Stimulated activated naive B cell treated with anti-CD40 and anti-IgM and Interleukin-4, amounts not matched to agents 10 μg/mL and 1 μg/mL and 100 μg/mL, for 72 hours (primary cell): Measurements from ENCODE around the gene ZFAND2A.
"Not testable (repeated sequence)": the region's sequence is repeated elsewhere in the genome, so short reads cannot be mapped to it uniquely, and the experiment has no call there.

Source experiments
- ATAC-seq, 2 donors: fragments of 150-1000 bp; cut with Tn5 transposase; replicated peaks; 2 replicates each; pipeline ENCODE4 v1.10.0; 2021; ENCODE audit warnings: moderate library complexity in 1 of 2
- DNase-seq: peaks from one replicate; pipeline ENCODE4 v3.0.0; 2021
- H3K27ac Mint-ChIP-seq: one replicate; pipeline ENCODE4 v1.8.0; 2022; ENCODE audit warnings: mild to moderate bottlenecking, mixed read lengths
- H3K27me3 Mint-ChIP-seq, 2 donors: one replicate each; pipeline ENCODE4 v1.8.0; 2022; ENCODE audit warnings: mixed read lengths in 2 of 2
- H3K36me3 Mint-ChIP-seq, 2 donors: one replicate each; pipeline ENCODE4 v1.8.0; 2022; ENCODE audit warnings: mixed read lengths in 2 of 2, mild to moderate bottlenecking in 1 of 2
- H3K4me1 Mint-ChIP-seq, 2 donors: one replicate each; pipeline ENCODE4 v1.8.0; 2022; ENCODE audit warnings: mixed read lengths in 2 of 2, mild to moderate bottlenecking in 1 of 2
- H3K4me3 Mint-ChIP-seq, 2 donors: one replicate each; pipeline ENCODE4 v1.8.0; 2022; ENCODE audit warnings: mild to moderate bottlenecking in 2 of 2, mixed read lengths in 2 of 2, moderate library complexity in 1 of 2
- H3K9me3 Mint-ChIP-seq, 2 donors: one replicate each; pipeline ENCODE4 v1.8.0; 2022; ENCODE audit warnings: mixed read lengths in 2 of 2, mild to moderate bottlenecking in 1 of 2

Gene ZFAND2A

GRCh38 chr7:1169409-1170368 lies 9.7 kb upstream of the ZFAND2A start:
- peak overlapping the region; percentile 92 for H3K27ac Mint-ChIP-seq

GRCh38 chr7:1168422-1168821 lies 8.4 kb upstream of the ZFAND2A start:
- no peak for ATAC-seq
- H3K9me3 Mint-ChIP-seq: peaks cover 0 to 4% of the 10 kb centered on the region in 2 donors

More at GRCh38 chr7:1169409-1170368, 9.7 kb upstream of the ZFAND2A start:
- no peaks in the 10 kb centered on the region for H3K27me3 Mint-ChIP-seq
- peaks cover 6 to 10% of the 10 kb centered on the region in 2 donors for H3K36me3 Mint-ChIP-seq
- ATAC-seq (peak; percentile 93 to 99), DNase-seq (peak; percentile 81)
- peaks cover 0 to 4% of the 10 kb centered on the region in 2 donors for H3K9me3 Mint-ChIP-seq
- peak overlapping the region; percentile 88 for H3K4me3 Mint-ChIP-seq
- H3K4me1 Mint-ChIP-seq: peaks cover 17 to 22% of the 10 kb centered on the region in 2 donors

GRCh38 chr7:1164436-1164835 lies 4.4 kb upstream of the ZFAND2A start:
- H3K9me3 Mint-ChIP-seq: peaks cover 0 to 2% of the 10 kb centered on the region in 2 donors
- ATAC-seq (no peak), DNase-seq (no peak)
- no peak overlapping the region for H3K27ac Mint-ChIP-seq
- H3K27me3 Mint-ChIP-seq: no peaks in the 10 kb centered on the region
- H3K4me3 Mint-ChIP-seq: no peak overlapping the region
- peaks cover 14 to 18% of the 10 kb centered on the region in 2 donors for H3K4me1 Mint-ChIP-seq
- peaks cover 19 to 27% of the 10 kb centered on the region in 2 donors for H3K36me3 Mint-ChIP-seq

More at GRCh38 chr7:1168422-1168821, 8.4 kb upstream of the ZFAND2A start:
- Mint-ChIP-seq H3K27me3 (no peaks in the 10 kb centered on the region), H3K4me3 (no peak overlapping the region), H3K4me1 (peaks cover 17 to 22% of the 10 kb centered on the region in 2 donors), H3K27ac (no peak overlapping the region), H3K36me3 (peaks cover 8 to 10% of the 10 kb centered on the region in 2 donors)
- no peak for DNase-seq

GRCh38 chr7:1163121-1163520 lies 3.1 kb upstream of the ZFAND2A start:
- Mint-ChIP-seq H3K4me3 (no peak overlapping the region), H3K27me3 (no peaks in the 10 kb centered on the region), H3K4me1 (peaks cover 11 to 24% of the 10 kb centered on the region in 2 donors), H3K9me3 (no peaks in the 10 kb centered on the region), H3K36me3 (peaks cover 19 to 27% of the 10 kb centered on the region in 2 donors), H3K27ac (no peak overlapping the region)
- no peak for DNase-seq
- ATAC-seq: no peak

DNA sequence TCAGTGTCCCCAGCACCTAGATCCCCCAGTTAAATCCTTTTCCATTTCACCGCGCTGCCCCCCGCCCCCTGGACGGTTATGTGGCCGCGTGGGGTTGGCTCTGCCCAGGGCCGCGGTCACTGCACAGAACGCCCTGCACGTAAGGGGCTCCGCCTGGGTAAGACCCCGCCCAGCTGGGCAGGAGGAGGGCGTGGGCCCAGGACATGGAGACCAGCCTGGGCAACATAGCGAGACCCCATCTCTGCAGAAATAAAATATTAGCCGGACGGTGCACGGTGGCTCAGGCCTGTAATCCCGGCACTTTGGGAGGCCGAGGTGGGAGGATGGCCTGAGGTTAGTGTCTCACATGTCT lies 650 bp upstream of the ZFAND2A start:
- peak; percentile 14 to 44 for ATAC-seq
- Mint-ChIP-seq H3K9me3 (no peaks in the 10 kb centered on the region), H3K27me3 (no peaks in the 10 kb centered on the region), H3K4me1 (peaks cover 9 to 29% of the 10 kb centered on the region in 2 donors), H3K27ac (peak overlapping the region; percentile 95), H3K36me3 (peaks cover 19 to 27% of the 10 kb centered on the region in 2 donors), H3K4me3 (peak overlapping the region; percentile 88 to 89)
- no peak for DNase-seq

GRCh38 chr7:1159231-1159630 lies 765 bp downstream of the ZFAND2A start:
- not testable (repeated sequence) for ATAC-seq
- H3K4me3 Mint-ChIP-seq: peak overlapping the region; percentile 88 to 89
- peaks cover 25 to 34% of the 10 kb centered on the region in 2 donors for H3K36me3 Mint-ChIP-seq

DNA sequence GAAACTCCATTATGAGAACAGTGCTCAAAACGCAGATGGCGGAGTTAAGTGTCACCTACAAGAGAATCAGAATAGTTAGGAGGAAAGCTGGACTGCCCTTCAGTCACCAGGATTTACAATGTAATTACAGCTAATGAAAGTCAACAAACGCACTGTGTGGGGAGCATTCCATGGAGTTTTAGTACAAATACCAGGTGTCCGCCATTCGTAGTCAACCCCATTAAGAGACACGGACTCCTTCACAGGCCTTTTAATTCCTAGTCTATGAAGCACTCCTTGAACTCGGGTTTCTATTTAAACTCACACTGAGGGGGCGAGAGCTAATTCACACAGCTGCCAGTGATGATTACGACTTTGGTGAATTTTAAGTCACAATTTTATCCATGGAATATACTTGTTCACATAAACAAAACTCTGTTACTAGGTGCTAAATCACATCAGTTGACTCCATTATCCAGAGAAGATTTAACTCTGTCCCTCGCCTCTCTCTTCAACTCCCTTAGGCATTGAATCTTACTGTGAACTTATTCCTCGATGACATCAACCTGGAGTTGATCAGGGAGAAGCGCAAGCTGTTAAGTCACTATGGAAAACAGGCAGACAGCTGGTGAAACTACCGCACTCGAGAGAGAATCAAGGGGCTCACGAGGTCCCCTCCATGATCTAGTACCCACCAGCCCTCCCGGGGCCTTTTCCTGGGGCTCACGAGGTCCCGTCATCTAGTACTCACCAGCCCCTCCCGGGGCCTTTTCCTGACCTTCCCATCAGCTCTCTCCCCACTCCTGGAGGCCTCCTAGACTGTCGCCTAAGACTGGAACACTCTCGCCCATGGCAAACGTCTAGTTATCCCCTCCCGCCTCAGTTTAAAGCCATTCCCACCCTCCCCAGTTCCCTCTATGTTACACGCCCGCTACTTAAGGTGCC lies 1.5 kb downstream of the ZFAND2A start:
- H3K36me3 Mint-ChIP-seq: peaks cover 31 to 41% of the 10 kb centered on the region in 2 donors
- no peaks in the 10 kb centered on the region for H3K27me3 Mint-ChIP-seq
- peak overlapping the region; percentile 91 for H3K27ac Mint-ChIP-seq
- no peak for ATAC-seq
- H3K9me3 Mint-ChIP-seq: no peaks in the 10 kb centered on the region
- peaks cover 9 to 40% of the 10 kb centered on the region in 2 donors for H3K4me1 Mint-ChIP-seq
- no peak for DNase-seq
- H3K4me3 Mint-ChIP-seq: peak overlapping the region; percentile 88 to 89

More at GRCh38 chr7:1159231-1159630, 765 bp downstream of the ZFAND2A start:
- Mint-ChIP-seq H3K4me1 (peaks cover 9 to 33% of the 10 kb centered on the region in 2 donors), H3K27ac (peak overlapping the region; percentile 91)
- DNase-seq, H3K9me3 Mint-ChIP-seq, H3K27me3 Mint-ChIP-seq: not testable (repeated sequence)

DNA sequence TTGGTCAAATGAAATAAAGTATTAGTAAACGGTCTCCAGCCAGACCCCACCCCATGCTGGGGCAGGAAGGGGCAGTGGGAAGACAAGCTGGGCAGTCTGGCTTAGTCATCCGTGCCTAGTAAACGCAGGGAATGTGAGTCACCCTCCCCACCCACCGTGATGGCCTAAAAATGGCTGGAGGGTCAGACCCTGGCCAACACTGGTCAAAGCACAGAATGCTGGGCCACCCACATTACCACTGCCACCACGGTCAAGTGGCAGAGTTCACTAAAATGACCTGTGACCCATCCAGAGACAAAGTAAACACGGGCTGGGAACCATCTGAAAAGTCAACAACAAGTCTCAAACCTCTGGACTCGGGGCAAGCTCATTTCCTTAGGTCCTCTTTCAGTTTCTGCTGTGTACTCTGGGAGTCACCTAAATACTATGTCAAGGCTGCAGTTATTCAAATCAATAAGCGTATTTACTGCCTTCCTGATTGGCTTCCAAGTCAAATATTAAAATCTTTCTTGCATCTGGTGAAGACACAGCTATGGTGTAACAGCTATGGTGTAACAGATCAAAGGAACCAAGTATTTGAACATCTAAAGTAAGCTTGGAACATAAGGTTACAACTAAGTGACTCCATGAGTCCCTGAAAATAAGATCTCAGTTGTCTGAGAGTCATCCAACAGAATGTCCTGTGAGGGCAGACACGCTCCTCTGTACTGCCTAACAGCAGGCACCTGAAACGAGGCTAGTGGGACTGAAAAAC lies 3.0 kb downstream of the ZFAND2A start:
- Mint-ChIP-seq H3K36me3 (peaks cover 25 to 42% of the 10 kb centered on the region in 2 donors), H3K27me3 (no peaks in the 10 kb centered on the region), H3K9me3 (no peaks in the 10 kb centered on the region), H3K4me1 (peaks cover 11 to 40% of the 10 kb centered on the region in 2 donors), H3K27ac (no peak overlapping the region), H3K4me3 (no peak overlapping the region)
- ATAC-seq: no peak
- DNase-seq: no peak

DNA sequence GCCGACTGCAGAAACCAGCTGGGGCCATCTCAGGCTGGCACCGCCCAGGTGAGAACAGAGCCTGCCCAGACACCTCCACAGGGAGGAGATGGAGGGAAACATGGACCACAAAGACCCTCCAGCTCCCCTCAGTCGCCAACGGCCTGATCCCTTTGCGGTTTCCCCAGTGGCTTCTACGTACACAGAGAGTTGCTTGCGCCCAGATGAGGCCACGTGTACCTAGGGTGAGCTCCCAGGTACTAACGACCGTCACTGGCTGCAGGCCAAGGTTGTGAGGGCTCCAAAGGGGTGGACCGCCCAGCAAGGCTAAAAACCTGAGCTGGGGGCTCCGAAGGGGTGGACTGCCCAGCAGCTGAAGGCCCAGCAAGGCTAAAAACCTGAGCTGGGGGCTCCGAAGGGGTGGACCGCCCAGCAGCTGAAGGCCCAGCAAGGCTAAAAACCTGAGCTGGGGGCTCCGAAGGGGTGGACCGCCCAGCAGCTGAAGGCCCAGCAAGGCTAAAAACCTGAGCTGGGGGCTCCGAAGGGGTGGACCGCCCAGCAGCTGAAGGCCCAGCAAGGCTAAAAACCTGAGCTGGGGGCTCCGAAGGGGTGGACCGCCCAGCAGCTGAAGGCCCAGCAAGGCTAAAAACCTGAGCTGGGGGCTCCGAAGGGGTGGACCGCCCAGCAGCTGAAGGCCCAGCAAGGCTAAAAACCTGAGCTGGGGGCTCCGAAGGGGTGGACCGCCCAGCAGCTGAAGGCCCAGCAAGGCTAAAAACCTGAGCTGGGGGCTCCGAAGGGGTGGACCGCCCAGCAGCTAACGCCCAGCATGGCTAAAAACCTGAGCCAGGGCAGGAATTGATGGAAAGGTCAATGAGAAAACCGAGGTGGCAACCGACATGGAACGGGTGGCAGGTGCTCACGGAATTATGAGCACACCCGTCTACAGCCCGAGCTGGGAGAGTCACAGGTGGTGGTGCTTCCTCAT lies 3.9 kb downstream of the ZFAND2A start:
- not testable (repeated sequence) for H3K4me3 Mint-ChIP-seq, H3K27ac Mint-ChIP-seq, DNase-seq, H3K9me3 Mint-ChIP-seq, ATAC-seq, H3K27me3 Mint-ChIP-seq
- Mint-ChIP-seq H3K36me3 (peaks cover 24 to 46% of the 10 kb centered on the region in 2 donors), H3K4me1 (peaks cover 9 to 36% of the 10 kb centered on the region in 2 donors)

DNA sequence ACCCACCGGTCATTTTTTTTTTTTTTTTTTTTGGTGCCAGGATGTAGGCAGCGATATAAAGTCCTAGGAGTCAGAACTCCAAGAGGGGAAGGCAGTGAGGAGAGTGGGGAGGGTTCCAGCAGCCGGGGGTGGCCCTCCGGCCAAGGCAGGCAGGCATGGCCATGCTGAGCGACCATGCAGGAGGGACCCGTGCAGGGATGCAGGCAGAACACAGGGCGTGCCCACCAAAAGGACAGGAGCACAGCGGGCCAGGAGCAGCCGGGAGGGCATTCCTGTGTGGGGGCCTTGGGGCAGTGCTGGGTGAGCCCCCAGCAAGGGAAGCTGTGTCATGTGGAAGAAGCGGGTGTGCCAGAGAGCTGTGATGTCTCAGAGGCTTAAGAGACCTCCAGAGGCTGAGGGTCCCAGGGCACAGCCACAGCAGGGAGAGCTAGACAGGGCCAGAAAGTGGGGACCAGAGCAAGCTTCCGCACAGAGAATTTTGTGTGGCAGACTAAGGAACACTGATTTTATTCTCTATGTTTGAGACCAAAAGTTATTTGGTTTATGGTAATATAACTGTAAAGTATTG lies 5.7 kb downstream of the ZFAND2A start:
- no peak overlapping the region for H3K27ac Mint-ChIP-seq
- H3K9me3 Mint-ChIP-seq: no peaks in the 10 kb centered on the region
- H3K27me3 Mint-ChIP-seq: no peaks in the 10 kb centered on the region
- H3K4me3 Mint-ChIP-seq: no peak overlapping the region
- peaks cover 24 to 41% of the 10 kb centered on the region in 2 donors for H3K36me3 Mint-ChIP-seq
- peaks cover 4 to 28% of the 10 kb centered on the region in 2 donors for H3K4me1 Mint-ChIP-seq
- no peak for DNase-seq
- ATAC-seq: no peak

- ATAC-seq: no peak
- Mint-ChIP-seq H3K27me3 (no peaks in the 10 kb centered on the region), H3K4me1 (peaks cover 4 to 12% of the 10 kb centered on the region in 2 donors), H3K36me3 (peaks cover 24 to 44% of the 10 kb centered on the region in 2 donors), H3K27ac (no peak overlapping the region), H3K9me3 (no peaks in the 10 kb centered on the region), H3K4me3 (no peak overlapping the region)
- no peak for DNase-seq
These were observed 7.5 kb downstream of the ZFAND2A start for GRCh38 chr7:1152492-1152891.

- Mint-ChIP-seq H3K27ac (peak overlapping the region; percentile 51), H3K36me3 (peaks cover 24 to 44% of the 10 kb centered on the region in 2 donors), H3K9me3 (no peaks in the 10 kb centered on the region), H3K4me1 (peaks cover 4 to 12% of the 10 kb centered on the region in 2 donors), H3K27me3 (no peaks in the 10 kb centered on the region), H3K4me3 (no peak overlapping the region)
- DNase-seq (no peak), ATAC-seq (peak in 1 of 2 donors; percentile 42)
These were observed 8.2 kb downstream of the ZFAND2A start for GRCh38 chr7:1151653-1152425.
